Activated naive CD8-positive, alpha-beta T cell treated with anti-CD3 and anti-CD28 coated beads, Interleukin-2, amount 50 U/mL, for 24 hours (primary cell): ENCODE measurements around the gene MCM9.

Experiments used
- ATAC-seq: fragments of 150-1000 bp; cut with Tn5 transposase; one replicate; pipeline ENCODE4 v1.10.0; 2021
- DNase-seq: peaks from one replicate; pipeline ENCODE4 v3.0.0; 2021
- H3K27ac Mint-ChIP-seq: one replicate; pipeline ENCODE4 v1.8.0; 2021; ENCODE audit warnings: mild to moderate bottlenecking, mixed read lengths
- H3K27me3 Mint-ChIP-seq: one replicate; pipeline ENCODE4 v1.8.0; 2021; ENCODE audit warnings: mixed read lengths
- H3K36me3 Mint-ChIP-seq: one replicate; pipeline ENCODE4 v1.8.0; 2021; ENCODE audit warnings: low read depth, mixed read lengths
- H3K4me1 Mint-ChIP-seq: one replicate; pipeline ENCODE4 v1.8.0; 2021; ENCODE audit warnings: mixed read lengths
- H3K4me3 Mint-ChIP-seq: one replicate; pipeline ENCODE4 v1.8.0; 2021; ENCODE audit warnings: mild to moderate bottlenecking, moderate library complexity, mixed read lengths
- H3K9me3 Mint-ChIP-seq: one replicate; pipeline ENCODE4 v1.8.0; 2021; ENCODE audit warnings: mixed read lengths

The MCM9 gene

DNA sequence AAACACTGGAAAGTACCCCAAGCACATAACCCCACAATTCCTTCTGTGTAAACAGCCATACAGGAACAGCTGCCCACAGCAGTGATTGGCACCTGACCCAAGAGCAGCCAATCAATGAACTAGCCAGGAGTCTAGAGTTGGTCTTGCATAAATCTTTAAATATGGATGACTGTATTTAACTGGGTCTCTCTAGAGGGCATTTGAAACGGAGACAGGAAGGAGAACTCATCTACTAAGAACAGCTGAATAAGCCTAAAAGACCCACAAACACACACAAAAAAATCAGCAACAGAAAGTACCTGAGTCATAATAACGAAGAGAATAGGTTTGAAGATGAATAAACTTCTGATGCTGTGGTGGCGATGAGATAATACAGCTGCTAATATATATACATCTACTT, 90.0 kb downstream of the MCM9 start:
- DNase-seq (no peak), ATAC-seq (peak; percentile 37)
- Mint-ChIP-seq H3K4me1 (peaks cover 27% of the 10 kb centered on the region), H3K4me3 (peak overlapping the region; percentile 15), H3K9me3 (no peaks in the 10 kb centered on the region), H3K36me3 (peaks cover 28% of the 10 kb centered on the region), H3K27ac (peak overlapping the region; percentile 67), H3K27me3 (no peaks in the 10 kb centered on the region)

DNA sequence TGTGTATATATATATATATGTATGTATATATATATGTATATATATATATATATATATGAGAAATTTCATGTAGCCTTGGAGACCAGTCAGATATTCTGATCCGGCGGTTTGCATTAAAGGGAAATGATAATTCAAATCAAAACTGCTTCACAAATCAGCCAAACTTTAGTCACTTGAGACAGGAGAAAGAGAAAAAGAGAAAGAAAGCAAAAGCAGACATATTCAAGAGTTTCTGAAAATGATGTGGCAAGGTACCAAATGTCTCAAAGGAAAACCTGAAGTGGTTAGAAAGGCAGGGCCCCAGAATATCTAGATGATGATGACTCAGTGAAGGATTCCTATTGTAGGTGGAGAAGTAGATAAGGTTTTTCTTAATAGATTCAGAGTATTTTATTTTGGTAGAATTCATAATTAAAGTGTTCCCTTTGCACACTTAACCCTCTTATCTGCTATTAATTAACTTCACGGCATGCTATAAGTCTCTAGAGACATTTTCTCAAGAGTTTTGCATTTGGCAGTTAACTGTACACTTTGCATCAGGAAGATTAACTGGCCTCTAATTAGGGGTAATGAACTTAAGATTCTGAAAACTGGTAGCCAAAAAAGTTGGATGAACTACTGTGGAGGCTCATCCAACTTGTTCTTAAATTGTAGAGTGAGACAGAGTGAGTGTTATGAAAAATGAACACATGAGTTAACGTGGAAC, 91.1 kb downstream of the MCM9 start:
- Mint-ChIP-seq H3K4me1 (peaks cover 27% of the 10 kb centered on the region), H3K4me3 (peak overlapping the region; percentile 54), H3K9me3 (peaks cover 4% of the 10 kb centered on the region), H3K27me3 (no peaks in the 10 kb centered on the region), H3K36me3 (peaks cover 37% of the 10 kb centered on the region), H3K27ac (peak overlapping the region; percentile 89)
- DNase-seq (no peak), ATAC-seq (peak; percentile 92)

- H3K4me3 Mint-ChIP-seq: no peak overlapping the region
- H3K9me3 Mint-ChIP-seq: peaks cover 5% of the 10 kb centered on the region
- DNase-seq (no peak), ATAC-seq (no peak)
- peaks cover 18% of the 10 kb centered on the region for H3K36me3 Mint-ChIP-seq
- H3K4me1 Mint-ChIP-seq: peaks cover 2% of the 10 kb centered on the region
- no peaks in the 10 kb centered on the region for H3K27me3 Mint-ChIP-seq
- no peak overlapping the region for H3K27ac Mint-ChIP-seq
Measured at GRCh38 chr6:118830691-118831090, 104.3 kb downstream of the MCM9 start.

DNA sequence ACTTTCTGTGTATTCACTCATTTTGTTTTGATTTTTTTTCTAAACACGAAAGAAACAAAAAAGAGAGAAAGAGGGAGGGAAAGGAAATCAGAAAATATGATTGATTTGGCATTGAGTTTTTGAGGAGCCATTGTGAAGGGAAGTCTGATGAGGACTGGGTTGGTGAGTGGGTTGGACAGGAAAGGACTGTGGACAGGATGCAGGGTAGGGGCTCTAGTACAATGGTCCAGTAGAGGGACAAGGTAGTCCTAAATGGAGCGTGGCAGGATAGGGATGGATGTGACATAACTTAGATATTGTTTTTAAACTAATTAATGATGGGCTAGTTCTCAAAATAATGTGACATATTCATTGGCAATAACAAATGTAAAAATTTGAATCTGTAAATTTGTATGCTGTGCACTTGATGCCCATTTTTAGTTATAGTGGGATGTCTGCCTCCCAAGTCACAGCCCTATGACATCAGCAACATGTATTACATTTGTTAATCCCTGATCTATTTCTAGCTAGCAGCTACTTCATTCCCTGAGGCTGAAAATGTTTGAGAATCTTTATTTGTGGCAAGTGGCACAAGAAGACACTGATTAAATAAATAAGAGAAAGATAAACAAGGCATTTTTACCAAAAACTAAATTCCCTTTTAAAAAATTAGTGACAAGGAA, 105.0 kb downstream of the MCM9 start:
- ATAC-seq (no peak), DNase-seq (no peak)
- Mint-ChIP-seq H3K4me3 (no peak overlapping the region), H3K27ac (no peak overlapping the region), H3K27me3 (no peaks in the 10 kb centered on the region), H3K36me3 (peaks cover 22% of the 10 kb centered on the region), H3K9me3 (no peaks in the 10 kb centered on the region), H3K4me1 (peaks cover 2% of the 10 kb centered on the region)

GRCh38 chr6:118826096-118826495, 108.9 kb downstream of the MCM9 start:
- Mint-ChIP-seq H3K4me3 (no peak overlapping the region), H3K9me3 (peaks cover 7% of the 10 kb centered on the region), H3K4me1 (peaks cover 5% of the 10 kb centered on the region), H3K27ac (no peak overlapping the region), H3K36me3 (peaks cover 47% of the 10 kb centered on the region), H3K27me3 (no peaks in the 10 kb centered on the region)
- DNase-seq (no peak), ATAC-seq (no peak)

GRCh38 chr6:118825661-118826060, 109.3 kb downstream of the MCM9 start:
- Mint-ChIP-seq H3K9me3 (peaks cover 7% of the 10 kb centered on the region), H3K4me3 (no peak overlapping the region), H3K27me3 (no peaks in the 10 kb centered on the region), H3K4me1 (peaks cover 5% of the 10 kb centered on the region), H3K36me3 (peaks cover 47% of the 10 kb centered on the region), H3K27ac (no peak overlapping the region)
- ATAC-seq (no peak), DNase-seq (no peak)

DNA sequence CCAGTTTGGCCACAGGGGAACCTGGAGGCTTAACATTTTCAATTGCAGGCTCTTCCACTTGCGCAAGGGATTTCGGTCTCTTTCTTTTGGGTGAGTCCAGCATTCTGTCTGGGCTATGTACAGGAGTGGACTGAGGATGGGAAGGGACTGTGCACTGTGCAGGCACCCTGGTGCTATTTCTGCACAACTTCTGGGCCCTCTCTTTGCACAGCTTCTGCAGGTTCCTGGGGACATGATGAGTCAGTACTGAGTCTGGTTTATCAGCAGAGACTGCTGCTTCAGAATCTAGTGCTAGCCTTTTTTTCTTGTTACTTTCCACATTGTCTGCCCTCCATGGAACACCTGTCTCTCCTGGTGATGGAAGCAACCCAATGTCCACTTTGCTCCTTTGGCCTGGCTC, 119.5 kb downstream of the MCM9 start:
- no peak overlapping the region for H3K4me3 Mint-ChIP-seq
- H3K9me3 Mint-ChIP-seq: peaks cover 8% of the 10 kb centered on the region
- DNase-seq (no peak), ATAC-seq (no peak)
- no peaks in the 10 kb centered on the region for H3K27me3 Mint-ChIP-seq
- peaks cover 40% of the 10 kb centered on the region for H3K4me1 Mint-ChIP-seq
- no peak overlapping the region for H3K27ac Mint-ChIP-seq
- peaks cover 32% of the 10 kb centered on the region for H3K36me3 Mint-ChIP-seq

DNA sequence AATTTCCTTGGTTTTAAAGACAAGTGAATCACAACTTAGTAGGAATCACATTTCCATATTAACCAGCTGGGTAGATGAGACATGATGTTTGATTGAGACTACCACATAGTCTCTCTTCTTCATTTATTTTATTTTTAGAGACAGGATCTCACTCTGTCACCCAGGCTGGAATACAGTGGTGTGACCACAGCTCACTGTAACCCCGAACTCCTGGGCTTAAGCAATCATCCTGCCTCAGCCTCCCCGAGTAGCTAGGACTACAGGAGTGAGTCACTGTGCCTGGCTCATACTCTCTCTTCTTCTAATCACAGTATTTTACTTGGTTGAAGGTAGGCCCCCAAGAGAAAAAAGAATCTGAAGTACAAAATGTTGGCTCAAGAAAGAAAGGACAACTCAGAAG, 121.2 kb downstream of the MCM9 start:
- no peaks in the 10 kb centered on the region for H3K27me3 Mint-ChIP-seq
- peak; percentile 55 for ATAC-seq

GRCh38 chr6:118812970-118813369, 122.0 kb downstream of the MCM9 start:
- peaks cover 6% of the 10 kb centered on the region for H3K9me3 Mint-ChIP-seq
- peaks cover 66% of the 10 kb centered on the region for H3K4me1 Mint-ChIP-seq
- H3K27me3 Mint-ChIP-seq: no peaks in the 10 kb centered on the region
- peaks cover 31% of the 10 kb centered on the region for H3K36me3 Mint-ChIP-seq
- H3K4me3 Mint-ChIP-seq: no peak overlapping the region
- ATAC-seq: no peak
- H3K27ac Mint-ChIP-seq: peak overlapping the region; percentile 51
- no peak for DNase-seq

More for the DNA sequence above, 121.2 kb downstream of the MCM9 start:
- Mint-ChIP-seq H3K27ac (peak overlapping the region; percentile 28), H3K4me1 (peaks cover 58% of the 10 kb centered on the region), H3K4me3 (no peak overlapping the region), H3K9me3 (peaks cover 6% of the 10 kb centered on the region), H3K36me3 (peaks cover 31% of the 10 kb centered on the region)
- no peak for DNase-seq

GRCh38 chr6:118810420-118811027, 124.4 kb downstream of the MCM9 start:
- peak; percentile 93 for ATAC-seq
- peaks cover 24% of the 10 kb centered on the region for H3K36me3 Mint-ChIP-seq
- peak overlapping the region; percentile 89 for H3K27ac Mint-ChIP-seq
- peak overlapping the region; percentile 54 for H3K4me3 Mint-ChIP-seq
- no peaks in the 10 kb centered on the region for H3K27me3 Mint-ChIP-seq
- peaks cover 70% of the 10 kb centered on the region for H3K4me1 Mint-ChIP-seq
- peak; percentile 58 for DNase-seq
- H3K9me3 Mint-ChIP-seq: peaks cover 6% of the 10 kb centered on the region

- H3K36me3 Mint-ChIP-seq: peaks cover 16% of the 10 kb centered on the region
- ATAC-seq (peak; percentile 41), DNase-seq (no peak)
- peak overlapping the region; percentile 89 for H3K27ac Mint-ChIP-seq
- H3K4me1 Mint-ChIP-seq: peaks cover 59% of the 10 kb centered on the region
- no peaks in the 10 kb centered on the region for H3K27me3 Mint-ChIP-seq
- H3K9me3 Mint-ChIP-seq: peaks cover 6% of the 10 kb centered on the region
- H3K4me3 Mint-ChIP-seq: no peak overlapping the region
Measured at GRCh38 chr6:118808793-118809638, 125.9 kb downstream of the MCM9 start.

- H3K27me3 Mint-ChIP-seq: no peaks in the 10 kb centered on the region
- H3K4me3 Mint-ChIP-seq: no peak overlapping the region
- H3K36me3 Mint-ChIP-seq: no peaks in the 10 kb centered on the region
- H3K27ac Mint-ChIP-seq: no peak overlapping the region
- ATAC-seq: no peak
- no peaks in the 10 kb centered on the region for H3K9me3 Mint-ChIP-seq
- peaks cover 29% of the 10 kb centered on the region for H3K4me1 Mint-ChIP-seq
- DNase-seq: no peak
Measured at GRCh38 chr6:118804091-118804490, 130.9 kb downstream of the MCM9 start.

- Mint-ChIP-seq H3K27ac (no peak overlapping the region), H3K27me3 (no peaks in the 10 kb centered on the region), H3K36me3 (peaks cover 5% of the 10 kb centered on the region), H3K9me3 (peaks cover under 1% of the 10 kb centered on the region), H3K4me3 (no peak overlapping the region), H3K4me1 (peaks cover 23% of the 10 kb centered on the region)
- ATAC-seq: no peak
- DNase-seq: no peak
Measured at GRCh38 chr6:118801257-118801656, 133.7 kb downstream of the MCM9 start.

GRCh38 chr6:118800394-118801071, 134.4 kb downstream of the MCM9 start:
- H3K27me3 Mint-ChIP-seq: no peaks in the 10 kb centered on the region
- peaks cover 6% of the 10 kb centered on the region for H3K9me3 Mint-ChIP-seq
- H3K4me3 Mint-ChIP-seq: peak overlapping the region; percentile 52
- H3K27ac Mint-ChIP-seq: no peak overlapping the region
- peak; percentile 81 for DNase-seq
- H3K4me1 Mint-ChIP-seq: peaks cover 28% of the 10 kb centered on the region
- peak; percentile 85 for ATAC-seq
- H3K36me3 Mint-ChIP-seq: peaks cover 11% of the 10 kb centered on the region
